GM12801 (cell line): ENCODE results near the gene VCAN.

Experiments
- CTCF ChIP-seq: IDR thresholded peaks from one replicate; pipeline ENCODE4 v1.5.1; 2011; ENCODE audit warnings: control low read depth; ENCODE audit not compliant: insufficient read length; ENCODE audit errors: extremely low read depth

Gene VCAN

GRCh38 chr5:83470526-83471404 is 779 bp upstream of the VCAN start:
- no peak for TF ChIP-seq CTCF

- TF ChIP-seq CTCF, result no peak
Measured at GRCh38 chr5:83472213-83472507, 616 bp downstream of the VCAN start.

- TF ChIP-seq CTCF, result no peak
Measured at GRCh38 chr5:83472508-83473345, 1.2 kb downstream of the VCAN start.

- no peak for TF ChIP-seq CTCF
Measured at GRCh38 chr5:83473346-83474160, 2.0 kb downstream of the VCAN start.

- TF ChIP-seq CTCF, result no peak
Measured at GRCh38 chr5:83474161-83474796, 2.7 kb downstream of the VCAN start.

GRCh38 chr5:83474991-83475390 is 3.4 kb downstream of the VCAN start:
- no peak for TF ChIP-seq CTCF
